Testis (tissue), 2 donors: ENCODE results near the gene TBC1D5.

ENCODE experiments used
- POLR2A ChIP-seq: fragments of 450-650 bp; IDR thresholded peaks from one replicate; pipeline ENCODE4 v1.6.1; 2017; ENCODE audit warnings: antibody characterized with exemption, mild to moderate bottlenecking, moderate library complexity
- TF ChIP-seq, protein P1 (sequence below), 3 experiments: fragments of 450-650 bp in 2 of 3; fragments of 200-600 bp in 1 of 3; sonication (generic) in 1 of 3; IDR thresholded peaks; one replicate each; pipeline ENCODE4 v1.5.1; 2016 to 2019; ENCODE audit warnings: antibody characterized with exemption in 3 of 3, mild to moderate bottlenecking in 2 of 3, moderate library complexity in 1 of 3

DNA sequence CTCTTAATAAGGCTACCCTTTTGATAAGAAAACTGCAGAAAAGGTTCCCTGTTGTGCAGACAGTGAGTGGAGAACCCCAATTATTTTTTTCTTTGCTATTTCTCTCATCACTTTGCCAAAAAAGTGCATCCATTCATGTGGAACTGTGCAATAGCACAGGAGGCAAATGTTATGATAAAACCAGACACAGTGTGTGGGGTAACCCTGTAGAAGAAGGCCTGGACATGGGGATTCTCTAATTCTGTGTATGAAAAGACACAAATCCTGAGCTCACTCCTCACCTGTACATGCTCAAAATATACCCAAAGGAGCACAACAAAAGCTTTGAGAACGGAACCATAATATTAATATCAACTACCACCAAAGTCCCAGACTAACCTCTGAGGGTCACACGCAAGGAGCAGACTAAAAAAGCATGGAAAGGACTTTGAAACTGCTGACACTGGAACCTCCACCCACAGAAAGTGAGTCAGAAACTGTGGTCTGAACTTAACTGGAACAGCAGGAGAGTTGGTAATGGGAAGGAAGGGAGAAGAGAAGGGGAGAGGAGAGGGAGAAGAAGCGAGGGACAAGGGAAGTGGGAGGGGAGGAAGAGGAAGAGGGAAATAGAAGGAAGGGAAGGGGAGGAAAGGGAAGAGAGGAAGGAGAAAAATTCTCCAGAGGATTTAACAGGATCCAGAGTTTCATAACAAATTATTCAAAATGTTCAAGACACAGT, 299.9 kb downstream of the TBC1D5 start:
- TF ChIP-seq, protein P1, sequence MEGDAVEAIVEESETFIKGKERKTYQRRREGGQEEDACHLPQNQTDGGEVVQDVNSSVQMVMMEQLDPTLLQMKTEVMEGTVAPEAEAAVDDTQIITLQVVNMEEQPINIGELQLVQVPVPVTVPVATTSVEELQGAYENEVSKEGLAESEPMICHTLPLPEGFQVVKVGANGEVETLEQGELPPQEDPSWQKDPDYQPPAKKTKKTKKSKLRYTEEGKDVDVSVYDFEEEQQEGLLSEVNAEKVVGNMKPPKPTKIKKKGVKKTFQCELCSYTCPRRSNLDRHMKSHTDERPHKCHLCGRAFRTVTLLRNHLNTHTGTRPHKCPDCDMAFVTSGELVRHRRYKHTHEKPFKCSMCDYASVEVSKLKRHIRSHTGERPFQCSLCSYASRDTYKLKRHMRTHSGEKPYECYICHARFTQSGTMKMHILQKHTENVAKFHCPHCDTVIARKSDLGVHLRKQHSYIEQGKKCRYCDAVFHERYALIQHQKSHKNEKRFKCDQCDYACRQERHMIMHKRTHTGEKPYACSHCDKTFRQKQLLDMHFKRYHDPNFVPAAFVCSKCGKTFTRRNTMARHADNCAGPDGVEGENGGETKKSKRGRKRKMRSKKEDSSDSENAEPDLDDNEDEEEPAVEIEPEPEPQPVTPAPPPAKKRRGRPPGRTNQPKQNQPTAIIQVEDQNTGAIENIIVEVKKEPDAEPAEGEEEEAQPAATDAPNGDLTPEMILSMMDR (IDR thresholded peaks at IDR 0.05): no peak
- no peak for TF ChIP-seq POLR2A
